HepG2 (cell line): ENCODE results near the gene SHISA4. TPM values are rescaled to one million over a fixed set of nuclear protein-coding genes. Genes with fewer than 3 reads are reported as not detected.

Source experiments
- ARID5B ChIP-seq: IDR thresholded peaks from 2 replicates; pipeline ENCODE4 v1.4.0; 2020; ENCODE audit warnings: mild to moderate bottlenecking, missing genetic modification reagents
- CREM ChIP-seq, 2 experiments: sonication (generic) in 1 of 2; formaldehyde crosslinking in 1 of 2; IDR thresholded peaks; 2 replicates each; pipeline versions ENCODE4 v1.4.0 to v1.6.1; 2016 to 2020; ENCODE audit warnings: antibody characterized with exemption in 1 of 2, mild to moderate bottlenecking in 1 of 2, missing genetic modification reagents in 1 of 2
- EP300 ChIP-seq, 3 experiments: sonication (generic) in 1 of 3; formaldehyde crosslinking in 1 of 3; IDR thresholded peaks; 2 replicates each; pipeline versions ENCODE4 v1.5.1 to v1.6.1; 2011 to 2020; ENCODE audit warnings: low read depth in 2 of 3, low read length in 2 of 3, borderline replicate concordance in 1 of 3, improper control_type of control experiment in 1 of 3, mild to moderate bottlenecking in 1 of 3, missing genetic modification reagents in 1 of 3, moderate library complexity in 1 of 3
- FOXA1 ChIP-seq, 2 experiments: fragments of 450-650 bp in 1 of 2; sonication (generic) in 1 of 2; formaldehyde crosslinking in 1 of 2; IDR thresholded peaks; 2 replicates each; pipeline versions ENCODE4 v1.4.0 to v1.6.1; 2016 to 2020; ENCODE audit warnings: missing genetic modification reagents in 1 of 2
- HNF4G ChIP-seq, 2 experiments: sonication (generic) in 1 of 2; formaldehyde crosslinking in 1 of 2; IDR thresholded peaks; 2 replicates each; pipeline versions ENCODE4 v1.4.0 to v1.6.1; 2011 to 2020; ENCODE audit warnings: borderline replicate concordance in 2 of 2, low read depth in 2 of 2, mild to moderate bottlenecking in 2 of 2, low read length in 1 of 2, missing genetic modification reagents in 1 of 2, moderate library complexity in 1 of 2
- KLF13 ChIP-seq: sonication (generic); formaldehyde crosslinking; IDR thresholded peaks from 2 replicates; pipeline ENCODE4 v1.4.0; 2020; ENCODE audit warnings: mild to moderate bottlenecking, missing genetic modification reagents
- MZF1 ChIP-seq: sonication (generic); formaldehyde crosslinking; IDR thresholded peaks from 2 replicates; pipeline ENCODE4 v1.8.1; 2023; ENCODE audit warnings: mild to moderate bottlenecking, missing genetic modification reagents, borderline replicate concordance
- NCOA2 ChIP-seq: sonication (generic); formaldehyde crosslinking; IDR thresholded peaks from 2 replicates; pipeline ENCODE4 v1.8.0; 2022; ENCODE audit warnings: inconsistent platforms
- NCOR1 ChIP-seq: fragments of 200-600 bp; sonication (generic); IDR thresholded peaks from 2 replicates; pipeline ENCODE4 v1.7.0; 2017; ENCODE audit warnings: antibody characterized with exemption, low read length, borderline replicate concordance
- NFKBIZ ChIP-seq: IDR thresholded peaks from 2 replicates; pipeline ENCODE4 v1.6.1; 2018; ENCODE audit warnings: missing genetic modification reagents, missing compliant biosample characterization
- NKX3-1 ChIP-seq: sonication (generic); formaldehyde crosslinking; IDR thresholded peaks from 2 replicates; pipeline ENCODE4 v1.5.0; 2020; ENCODE audit warnings: missing genetic modification reagents
- PAXIP1 ChIP-seq: sonication (generic); formaldehyde crosslinking; conservative IDR thresholded peaks from 2 replicates; pipeline ENCODE4 v1.4.0; 2020; ENCODE audit warnings: mild to moderate bottlenecking, missing genetic modification reagents, moderate library complexity
- PRMT3 ChIP-seq: sonication (generic); formaldehyde crosslinking; IDR thresholded peaks from 2 replicates; pipeline ENCODE4 v1.8.1; 2022; ENCODE audit warnings: low read depth, mild to moderate bottlenecking, moderate library complexity, missing genetic modification reagents, borderline replicate concordance
- SIX1 ChIP-seq: sonication (generic); formaldehyde crosslinking; IDR thresholded peaks from 2 replicates; pipeline ENCODE4 v1.4.0; 2020; ENCODE audit warnings: missing genetic modification reagents, borderline replicate concordance
- SOX5 ChIP-seq: IDR thresholded peaks from 2 replicates; pipeline ENCODE4 v1.6.1; 2016; ENCODE audit warnings: borderline replicate concordance
- TBX2 ChIP-seq: sonication (generic); formaldehyde crosslinking; IDR thresholded peaks from 2 replicates; pipeline ENCODE4 v1.5.0; 2020; ENCODE audit warnings: missing genetic modification reagents, mild to moderate bottlenecking, borderline replicate concordance
- TRIM24 ChIP-seq: sonication (generic); formaldehyde crosslinking; IDR thresholded peaks from 2 replicates; pipeline ENCODE4 v1.8.0; 2022; ENCODE audit warnings: mild to moderate bottlenecking, missing genetic modification reagents
- U2AF1 ChIP-seq: fragments of 200-400 bp; formaldehyde crosslinking; optimal IDR thresholded peaks from 2 replicates; pipeline ENCODE3; 2017; ENCODE audit warnings: mild to moderate bottlenecking, low read depth, low read length
- ZMYM2 ChIP-seq: sonication (generic); formaldehyde crosslinking; IDR thresholded peaks from 2 replicates; pipeline ENCODE4 v1.8.0; 2022; ENCODE audit warnings: mild to moderate bottlenecking, missing genetic modification reagents
- ZNF136 ChIP-seq: sonication (generic); formaldehyde crosslinking; IDR thresholded peaks from 2 replicates; pipeline ENCODE4 v1.8.1; 2022; ENCODE audit warnings: low read depth, mild to moderate bottlenecking, moderate library complexity, missing genetic modification reagents
- ZNF460 ChIP-seq: sonication (generic); formaldehyde crosslinking; IDR thresholded peaks from 2 replicates; pipeline ENCODE4 v1.5.1; 2020; ENCODE audit warnings: missing genetic modification reagents, mild to moderate bottlenecking, borderline replicate concordance
- polyA plus RNA-seq, 8 experiments: library from polyadenylated mRNA; depleted of rRNA in 3 of 8; stranded (reverse) in 7 of 8; unstranded in 1 of 8; fragments of >200 nt; fragmentation: Illumina TruSeq in 4 of 8; extraction: Trizol in 4 of 8; gene quantifications; 2 replicates each; pipeline versions ENCODE4 v1.2.1 to v1.2.3, GENCODE V29; 2011 to 2016; ENCODE audit warnings: low read depth in 4 of 8, missing spikeins in 1 of 8, mixed read lengths in 1 of 8; ENCODE audit not compliant: insufficient read depth in 1 of 8
- total RNA-seq, 5 experiments: library from RNA; depleted of rRNA; stranded (reverse); fragments of >200 nt; fragmentation: Illumina TruSeq; extraction: Trizol; gene quantifications; 2 replicates each; pipeline ENCODE4 v1.2.3, GENCODE V29; 2016; ENCODE audit warnings: low read depth in 1 of 5

The SHISA4 gene
- total and polyA plus RNA-seq, 2 of the 13 experiments (the other 11 are each of a cell fraction or from before 2014, with no cell fraction given) = 0.51 to 1.0 TPM

- TF ChIP-seq TBX2 (CRISPR knock-in tag) (0 out of 2 replicates have a peak, but pooled peaks have one; percentile 18), NCOA2 (CRISPR knock-in tag) (0 out of 2 replicates have a peak, but pooled peaks have one; percentile 40), ZNF460 (CRISPR knock-in tag) (no peak), NFKBIZ (CRISPR knock-in tag) (no peak), MZF1 (CRISPR knock-in tag) (no peak), PRMT3 (CRISPR knock-in tag) (no peak), ZMYM2 (CRISPR knock-in tag) (0 out of 2 replicates have a peak, but pooled peaks have one; percentile 47), TRIM24 (CRISPR knock-in tag) (0 out of 2 replicates have a peak, but pooled peaks have one; percentile 16), PAXIP1 (peak; percentile 63; the same call in 1 of the 2 replicates), U2AF1 (no peak), NCOR1 (peak; percentile 58; the same call in 1 of the 2 replicates), KLF13 (CRISPR knock-in tag) (no peak), ARID5B (CRISPR knock-in tag) (peak; percentile 70), EP300 (IDR thresholded peaks at IDR 0.05; ENCODE audit: low read depth in 2 of 2, low read length in 2 of 2) (peak in 1 of 2 experiments; percentile 48; a peak in 1 of 4 replicates), EP300 (CRISPR knock-in tag; IDR thresholded peaks at IDR 0.05; ENCODE audit: borderline replicate concordance) (no peak), CREM (IDR thresholded peaks at IDR 0.05) (0 out of 2 replicates have a peak, but pooled peaks have one; percentile 16), CREM (CRISPR knock-in tag; IDR thresholded peaks at IDR 0.05) (no peak), NKX3-1 (CRISPR knock-in tag) (no peak), FOXA1 (IDR thresholded peaks at IDR 0.05) (no peak), FOXA1 (CRISPR knock-in tag; IDR thresholded peaks at IDR 0.05) (peak; percentile 80), SIX1 (no peak), SOX5 (CRISPR knock-in tag) (peak; percentile 30; the same call in 1 of the 2 replicates), ZNF136 (CRISPR knock-in tag) (no peak), HNF4G (IDR thresholded peaks at IDR 0.05; ENCODE audit: borderline replicate concordance, low read depth, low read length) (peak; percentile 55), HNF4G (CRISPR knock-in tag; IDR thresholded peaks at IDR 0.05; ENCODE audit: borderline replicate concordance, low read depth) (no peak)
These were observed 46.1 kb upstream of the SHISA4 start (continued) for GRCh38 chr1:201842472-201843027.
